Neural crest cell (in vitro differentiated cells): ENCODE measurements around the gene TRIM43. TPM values are rescaled to one million over a fixed set of nuclear protein-coding genes. Genes with fewer than 3 reads are reported as not detected.
"Not testable (repeated sequence)": the region's sequence is repeated elsewhere in the genome, so short reads cannot be mapped to it uniquely, and the experiment has no call there.

ENCODE experiments used
- DNase-seq: peaks from one replicate; pipeline ENCODE4 v3.0.0; 2021; ENCODE audit warnings: low read depth, mixed read lengths, low spot score
- H3K27ac Mint-ChIP-seq: one replicate; pipeline ENCODE4 v1.8.0; 2021; ENCODE audit warnings: mild to moderate bottlenecking, mixed read lengths; ENCODE audit not compliant: unreplicated experiment
- H3K27me3 Mint-ChIP-seq: 2 replicates; pipeline ENCODE4 v1.8.0; 2021; ENCODE audit warnings: low read depth, mild to moderate bottlenecking, mixed read lengths
- H3K36me3 Mint-ChIP-seq: 2 replicates; pipeline ENCODE4 v1.8.0; 2021; ENCODE audit warnings: low read depth, mild to moderate bottlenecking, mixed read lengths
- H3K4me1 Mint-ChIP-seq: 2 replicates; pipeline ENCODE4 v1.8.0; 2021; ENCODE audit warnings: mixed read lengths
- H3K4me3 Mint-ChIP-seq: one replicate; pipeline ENCODE4 v1.8.0; 2021; ENCODE audit warnings: mild to moderate bottlenecking, mixed read lengths
- H3K9me3 Mint-ChIP-seq: 2 replicates; pipeline ENCODE4 v1.8.0; 2021; ENCODE audit warnings: mixed read lengths
- CTCF ChIP-seq: fragments of 200-600 bp; sonication (generic); conservative IDR thresholded peaks from 2 replicates; pipeline ENCODE4 v1.5.0; 2021; ENCODE audit warnings: antibody characterized with exemption, mild to moderate bottlenecking
- total RNA-seq: library from RNA; stranded (reverse); gene quantifications from 2 replicates; pipeline ENCODE4 v1.2.1, GENCODE V29; 2021

TRIM43 gene
- total RNA-seq, 1 donor from 2014 or later = not detected

GRCh38 chr2:95575857-95576256, 15.9 kb upstream of the TRIM43 start:
- peaks cover 7% of the 10 kb centered on the region for H3K4me1 Mint-ChIP-seq
- H3K4me3 Mint-ChIP-seq = no peak overlapping the region

GRCh38 chr2:95578539-95578938, 13.3 kb upstream of the TRIM43 start:
- Mint-ChIP-seq H3K36me3 (no peaks in the 10 kb centered on the region), H3K9me3 (no peaks in the 10 kb centered on the region), H3K27ac (no peak overlapping the region), H3K27me3 (no peaks in the 10 kb centered on the region), H3K4me1 (peaks cover 7% of the 10 kb centered on the region), H3K4me3 (no peak overlapping the region)
- no peak for TF ChIP-seq CTCF
- no peak for DNase-seq

More at GRCh38 chr2:95575857-95576256, 15.9 kb upstream of the TRIM43 start:
- DNase-seq = no peak
- Mint-ChIP-seq H3K27me3 (peaks cover 3% of the 10 kb centered on the region), H3K27ac (no peak overlapping the region), H3K36me3 (no peaks in the 10 kb centered on the region), H3K9me3 (no peaks in the 10 kb centered on the region)
- no peak for TF ChIP-seq CTCF

- not testable (repeated sequence) for H3K36me3 Mint-ChIP-seq, H3K4me1 Mint-ChIP-seq
Measured at GRCh38 chr2:95583545-95583944, 8.3 kb upstream of the TRIM43 start.

DNA sequence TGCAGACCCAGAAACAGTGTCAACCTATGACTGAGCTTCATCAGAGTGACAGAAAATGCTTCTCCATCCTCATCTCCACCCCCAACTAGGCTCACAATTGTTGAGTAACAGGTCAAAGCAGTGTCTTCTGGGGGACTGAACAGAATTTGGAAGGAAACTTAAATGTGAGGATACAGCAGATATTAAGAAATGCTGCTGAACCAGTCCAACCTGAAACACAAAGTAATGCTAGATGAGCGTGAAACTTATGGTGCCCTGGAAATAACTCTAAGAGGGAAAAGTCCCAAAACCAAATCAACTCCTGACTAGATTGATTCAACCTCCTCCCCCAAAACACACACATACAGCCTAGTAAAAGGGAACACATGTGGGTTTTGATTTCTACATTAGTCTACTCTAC, 7.5 kb upstream of the TRIM43 start:
- not testable (repeated sequence) for H3K9me3 Mint-ChIP-seq, H3K4me3 Mint-ChIP-seq, H3K36me3 Mint-ChIP-seq, H3K27me3 Mint-ChIP-seq, H3K27ac Mint-ChIP-seq, DNase-seq, H3K4me1 Mint-ChIP-seq

More at GRCh38 chr2:95583545-95583944, 8.3 kb upstream of the TRIM43 start:
- not testable (repeated sequence) for DNase-seq, H3K4me3 Mint-ChIP-seq, H3K27ac Mint-ChIP-seq, H3K27me3 Mint-ChIP-seq, H3K9me3 Mint-ChIP-seq

DNA sequence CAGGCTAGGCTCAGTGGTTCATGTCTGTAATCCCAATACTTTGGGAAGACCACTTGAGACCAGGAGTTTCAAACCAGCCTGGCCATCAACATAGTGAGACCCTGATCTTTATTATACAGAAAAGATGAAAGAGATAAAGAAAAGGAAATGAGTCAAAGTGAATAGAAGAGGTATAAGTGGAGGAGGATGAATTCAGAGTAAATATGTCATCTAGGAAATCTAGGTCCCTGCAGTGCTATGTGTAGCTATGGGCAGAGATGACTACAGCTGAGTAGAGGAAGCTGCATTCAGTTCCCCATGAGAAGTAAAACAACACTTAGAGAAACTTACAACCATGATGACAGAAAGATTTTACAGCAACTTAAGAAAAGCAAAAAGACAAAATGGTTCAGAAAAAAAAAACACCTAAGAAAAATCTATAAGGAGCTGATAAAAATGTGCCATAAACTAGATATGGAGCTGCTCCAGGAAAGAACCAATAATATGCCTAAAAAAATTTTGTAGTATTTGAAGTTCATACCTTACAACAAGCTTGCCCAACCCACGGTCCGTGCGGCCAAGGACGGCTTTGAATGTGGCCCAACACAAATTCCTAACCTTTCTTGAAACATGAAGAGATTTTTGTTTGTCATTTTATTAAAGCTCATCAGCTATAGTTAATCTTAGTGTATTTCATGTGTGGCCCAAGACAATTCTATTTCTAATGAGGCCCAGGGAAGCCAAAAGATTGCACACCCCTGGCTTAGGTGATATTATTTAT, 1.8 kb upstream of the TRIM43 start:
- not testable (repeated sequence) for H3K27me3 Mint-ChIP-seq, H3K36me3 Mint-ChIP-seq, H3K9me3 Mint-ChIP-seq, DNase-seq, H3K27ac Mint-ChIP-seq, H3K4me1 Mint-ChIP-seq, H3K4me3 Mint-ChIP-seq

- not testable (repeated sequence) for DNase-seq, H3K4me1 Mint-ChIP-seq, H3K27ac Mint-ChIP-seq, H3K27me3 Mint-ChIP-seq, H3K9me3 Mint-ChIP-seq, H3K4me3 Mint-ChIP-seq, H3K36me3 Mint-ChIP-seq
Measured at GRCh38 chr2:95592973-95593372, 1.2 kb downstream of the TRIM43 start.

- H3K4me1 Mint-ChIP-seq, H3K27ac Mint-ChIP-seq, DNase-seq, H3K4me3 Mint-ChIP-seq, H3K36me3 Mint-ChIP-seq, H3K9me3 Mint-ChIP-seq, H3K27me3 Mint-ChIP-seq: not testable (repeated sequence)
Measured at GRCh38 chr2:95595012-95595411, 3.2 kb downstream of the TRIM43 start.

GRCh38 chr2:95601301-95601700, 9.5 kb downstream of the TRIM43 start:
- not testable (repeated sequence) for H3K4me1 Mint-ChIP-seq, H3K27ac Mint-ChIP-seq, DNase-seq, H3K27me3 Mint-ChIP-seq, H3K4me3 Mint-ChIP-seq, H3K9me3 Mint-ChIP-seq, H3K36me3 Mint-ChIP-seq

DNA sequence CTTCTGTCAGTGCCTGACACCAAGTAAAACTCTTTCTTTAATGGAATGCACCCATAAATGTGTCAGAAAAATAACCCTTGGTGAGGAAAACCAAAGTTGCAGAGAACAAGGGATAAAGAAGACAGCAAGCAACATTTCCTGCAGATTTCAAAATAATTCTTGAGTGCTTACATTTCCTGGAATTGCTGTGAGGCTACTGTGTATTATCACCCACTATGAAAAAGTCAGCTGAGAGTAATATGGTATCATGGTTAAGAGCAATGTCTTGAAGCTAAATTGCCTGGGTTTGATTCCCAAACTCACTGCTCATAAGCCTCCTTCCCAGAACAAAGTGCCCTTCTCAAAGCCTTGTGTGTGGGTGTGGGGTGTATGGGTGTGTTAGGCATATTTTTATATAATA, 10.3 kb downstream of the TRIM43 start:
- H3K36me3 Mint-ChIP-seq, H3K4me3 Mint-ChIP-seq, H3K4me1 Mint-ChIP-seq, DNase-seq, H3K27ac Mint-ChIP-seq, H3K27me3 Mint-ChIP-seq, H3K9me3 Mint-ChIP-seq: not testable (repeated sequence)

DNA sequence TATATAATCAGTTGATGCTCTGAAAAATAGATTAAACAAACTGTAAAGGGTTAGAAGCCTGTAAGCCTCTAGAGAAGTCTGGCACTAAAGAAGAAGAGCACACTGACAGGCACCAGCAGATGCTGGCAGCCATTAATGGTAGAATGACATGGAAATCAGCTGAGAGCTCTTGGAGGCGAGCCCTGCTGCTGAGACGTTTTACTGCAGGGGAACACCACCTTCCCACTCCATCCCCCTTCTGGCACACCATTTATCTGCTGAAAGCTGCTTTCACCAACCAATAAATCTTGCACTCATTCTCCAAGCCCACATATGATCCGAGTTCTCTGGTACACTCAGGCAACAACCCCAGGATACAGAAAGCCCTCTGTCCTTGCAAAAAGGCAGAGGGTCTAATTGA, 16.6 kb downstream of the TRIM43 start:
- H3K9me3 Mint-ChIP-seq, H3K4me3 Mint-ChIP-seq, H3K27me3 Mint-ChIP-seq, DNase-seq, H3K27ac Mint-ChIP-seq, H3K36me3 Mint-ChIP-seq, H3K4me1 Mint-ChIP-seq: not testable (repeated sequence)

- H3K27me3 Mint-ChIP-seq, H3K4me1 Mint-ChIP-seq, H3K9me3 Mint-ChIP-seq, H3K27ac Mint-ChIP-seq, DNase-seq, H3K4me3 Mint-ChIP-seq, H3K36me3 Mint-ChIP-seq: not testable (repeated sequence)
Measured at GRCh38 chr2:95609764-95610163, 18.0 kb downstream of the TRIM43 start.

- H3K4me1 Mint-ChIP-seq, H3K27me3 Mint-ChIP-seq, H3K36me3 Mint-ChIP-seq, H3K27ac Mint-ChIP-seq, H3K9me3 Mint-ChIP-seq, H3K4me3 Mint-ChIP-seq, DNase-seq: not testable (repeated sequence)
Measured at GRCh38 chr2:95613048-95613447, 21.2 kb downstream of the TRIM43 start.
